K562 (cell line): Measurements from ENCODE around the gene MICU1. TPM values are rescaled to one million over a fixed set of nuclear protein-coding genes. Genes with fewer than 3 reads are reported as not detected.

Experiments used
- ARID3A ChIP-seq: IDR thresholded peaks from 2 replicates; pipeline ENCODE4 v1.6.1; 2012; ENCODE audit warnings: low read depth, low read length, improper control_type of control experiment, borderline replicate concordance
- CCAR2 ChIP-seq: fragments of 200-400 bp; formaldehyde crosslinking; IDR thresholded peaks from 2 replicates; pipeline ENCODE4 v1.6.1; 2017; ENCODE audit warnings: mild to moderate bottlenecking, low read depth, low read length
- CREB3L1 ChIP-seq: fragments of 450-650 bp; IDR thresholded peaks from 2 replicates; pipeline ENCODE4 v1.6.1; 2014; ENCODE audit warnings: low read depth, mild to moderate bottlenecking, moderate library complexity, borderline replicate concordance
- ESRRA ChIP-seq: fragments of 450-650 bp; IDR thresholded peaks from 2 replicates; pipeline ENCODE4 v1.6.1; 2014; ENCODE audit warnings: low read depth, mild to moderate bottlenecking, moderate library complexity, borderline replicate concordance
- HDAC6 ChIP-seq: IDR thresholded peaks from 2 replicates; pipeline ENCODE4 v1.6.1; 2012; ENCODE audit warnings: low read depth, mild to moderate bottlenecking, control low read depth, inconsistent platforms, low read length, moderate library complexity
- HLTF ChIP-seq: fragments of 450-650 bp; IDR thresholded peaks from 2 replicates; pipeline ENCODE4 v1.6.1; 2016
- ILF3 ChIP-seq: fragments of 450-650 bp; IDR thresholded peaks from 2 replicates; pipeline ENCODE4 v1.6.1; 2018; ENCODE audit warnings: antibody characterized with exemption, mild to moderate bottlenecking, moderate library complexity, borderline replicate concordance
- KLF10 ChIP-seq: fragments of 250-450 bp; sonication (Bioruptor Pico); IDR thresholded peaks from 2 replicates; pipeline ENCODE4 v1.6.1; 2021; ENCODE audit warnings: matching md5 sums
- L3MBTL2 ChIP-seq: fragments of 450-650 bp; IDR thresholded peaks from 2 replicates; pipeline ENCODE4 v1.6.1; 2016; ENCODE audit warnings: mild to moderate bottlenecking, moderate library complexity
- MITF ChIP-seq: IDR thresholded peaks from 2 replicates; pipeline ENCODE4 v1.6.1; 2014; ENCODE audit warnings: antibody characterized with exemption
- MXD1 ChIP-seq: fragments of 250-450 bp; sonication (Bioruptor Pico); IDR thresholded peaks from 2 replicates; pipeline ENCODE4 v1.8.0; 2021; ENCODE audit warnings: borderline replicate concordance, mild to moderate bottlenecking, moderate library complexity; ENCODE audit not compliant: poor library complexity, severe bottlenecking
- NFE2 ChIP-seq: IDR thresholded peaks from 2 replicates; pipeline ENCODE4 v1.6.1; 2014; ENCODE audit warnings: antibody characterized with exemption, low read depth
- NR2F6 ChIP-seq: fragments of 450-650 bp; formaldehyde crosslinking; IDR thresholded peaks from 2 replicates; pipeline ENCODE4 v1.4.0; 2020; ENCODE audit warnings: mild to moderate bottlenecking
- PHF20 ChIP-seq: fragments of 450-650 bp; IDR thresholded peaks from 2 replicates; pipeline ENCODE4 v1.6.1; 2018; ENCODE audit not compliant: partially characterized antibody
- UBTF ChIP-seq, 2 experiments: IDR thresholded peaks; 2 replicates each; pipeline ENCODE4 v1.6.1; 2012; ENCODE audit warnings: improper control_type of control experiment in 2 of 2, low read depth in 2 of 2, low read length in 2 of 2, borderline replicate concordance in 1 of 2
- ZFX ChIP-seq: sonication (generic); formaldehyde crosslinking; IDR thresholded peaks from 2 replicates; pipeline ENCODE4 v1.8.0; 2022; ENCODE audit warnings: mild to moderate bottlenecking, missing genetic modification reagents, moderate library complexity
- ZNF197 ChIP-seq: fragments of 200-800 bp; sonication (Bioruptor generic); IDR thresholded peaks from 2 replicates; pipeline ENCODE4 v1.6.1; 2016; ENCODE audit warnings: low read depth, missing genetic modification characterization, missing compliant biosample characterization
- ZNF584 ChIP-seq: fragments of 200-800 bp; sonication (Bioruptor generic); IDR thresholded peaks from 2 replicates; pipeline ENCODE4 v1.6.1; 2016; ENCODE audit warnings: low read depth, mild to moderate bottlenecking, missing genetic modification characterization, missing compliant biosample characterization
- polyA plus RNA-seq, 8 experiments: library from polyadenylated mRNA; depleted of rRNA in 4 of 8; stranded (reverse) in 5 of 8; unstranded in 3 of 8; fragments of >200 nt; fragmentation: Nextera tagmentation in 2 of 8; fragmentation: Illumina TruSeq in 1 of 8; extraction: Ambion mirVana in 2 of 8; extraction: Trizol in 1 of 8; gene quantifications; 2 replicates each; pipeline versions ENCODE4 v1.2.1 to v1.2.3, GENCODE V29; 2011 to 2014; ENCODE audit warnings: inconsistent platforms in 1 of 8, missing spikeins in 1 of 8
- total RNA-seq, 7 experiments: library from RNA; depleted of rRNA in 6 of 7; stranded (reverse); fragments of >200 nt in 6 of 7; fragmentation: Illumina TruSeq in 2 of 7; extraction: Trizol in 2 of 7; gene quantifications; 2 replicates each; pipeline versions ENCODE4 v1.2.1 to v1.2.3, GENCODE V29; 2011 to 2021; ENCODE audit warnings: low replicate concordance in 1 of 7

MICU1 gene
- total and polyA plus RNA-seq, 9 of the 15 experiments (the other 6 are each of a cell fraction or from before 2014, with no cell fraction given), result 29.3 to 76.8 (median 48.4) TPM

- no peak for TF ChIP-seq MXD1 (CRISPR knock-in tag)
- no peak for TF ChIP-seq ZFX (CRISPR knock-in tag)
- TF ChIP-seq ILF3, result no peak
- no peak for TF ChIP-seq ZNF584 (CRISPR knock-in tag)
- peak; percentile 41; the same call in 1 of the 2 replicates for TF ChIP-seq ESRRA
- no peak; a peak in 1 of 4 replicates for TF ChIP-seq UBTF (IDR thresholded peaks at IDR 0.05; ENCODE audit: borderline replicate concordance in 1 of 2, low read depth in 2 of 2, low read length in 2 of 2)
- TF ChIP-seq CREB3L1, result no peak
- peak; percentile 97 for TF ChIP-seq MITF
- peak; percentile 94 for TF ChIP-seq L3MBTL2
- no peak for TF ChIP-seq PHF20
- TF ChIP-seq KLF10 (CRISPR knock-in tag), result no peak
- TF ChIP-seq HDAC6, result peak; percentile 24; the same call in 1 of the 2 replicates
- TF ChIP-seq HLTF, result peak; percentile 82; the same call in 1 of the 2 replicates
- no peak for TF ChIP-seq CCAR2
- TF ChIP-seq NR2F6 (CRISPR knock-in tag), result 0 out of 2 replicates have a peak, but pooled peaks have one; percentile 48
- no peak for TF ChIP-seq ZNF197 (CRISPR knock-in tag)
- TF ChIP-seq ARID3A, result no peak
- peak; percentile 15; the same call in 1 of the 2 replicates for TF ChIP-seq NFE2
These were observed at the start of gene MICU1 (continued) for GRCh38 chr10:72625608-72626443.
